Upper lobe of left lung (tissue), 4 donors: ENCODE measurements around the gene TRHDE.

ENCODE experiments used
- POLR2A ChIP-seq, 4 donors: fragments of 450-650 bp; IDR thresholded peaks; one replicate each; pipeline ENCODE4 v1.5.1; 2016 to 2017; ENCODE audit warnings: antibody characterized with exemption in 4 of 4, mild to moderate bottlenecking in 2 of 4
- POLR2AphosphoS5 ChIP-seq, 2 donors: sonication (generic); formaldehyde crosslinking; IDR thresholded peaks; one replicate each; pipeline ENCODE4 v1.5.1; 2017; ENCODE audit warnings: antibody characterized with exemption in 2 of 2
- TF ChIP-seq, protein P1 (sequence below), 6 experiments: fragments of 450-650 bp in 4 of 6; fragments of 200-600 bp in 2 of 6; sonication (generic) in 2 of 6; IDR thresholded peaks; one replicate each; pipeline ENCODE4 v1.5.1; 2016 to 2019; ENCODE audit warnings: antibody characterized with exemption in 6 of 6

DNA sequence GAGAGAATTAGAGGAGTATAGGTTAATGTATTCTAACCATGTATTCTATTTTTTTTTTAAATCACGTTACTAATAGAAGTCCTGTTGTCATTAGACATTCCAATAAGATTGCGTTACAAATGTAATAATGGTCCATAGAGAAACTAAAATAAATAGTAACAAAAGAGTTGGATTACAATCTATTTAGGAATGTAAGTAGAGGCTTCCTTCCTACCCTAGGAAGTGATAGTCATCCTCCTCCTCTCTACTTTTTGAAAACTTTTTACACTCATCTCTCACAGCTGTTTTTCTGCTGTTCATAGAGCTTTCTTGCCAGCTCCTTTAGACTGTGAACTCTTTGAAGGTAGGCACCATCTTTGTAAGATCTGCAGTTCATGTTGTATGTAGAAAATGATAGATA, 23.6 kb downstream of the TRHDE start:
- TF ChIP-seq POLR2AphosphoS5 (IDR thresholded peaks at IDR 0.05) = no peak
- TF ChIP-seq, protein P1, sequence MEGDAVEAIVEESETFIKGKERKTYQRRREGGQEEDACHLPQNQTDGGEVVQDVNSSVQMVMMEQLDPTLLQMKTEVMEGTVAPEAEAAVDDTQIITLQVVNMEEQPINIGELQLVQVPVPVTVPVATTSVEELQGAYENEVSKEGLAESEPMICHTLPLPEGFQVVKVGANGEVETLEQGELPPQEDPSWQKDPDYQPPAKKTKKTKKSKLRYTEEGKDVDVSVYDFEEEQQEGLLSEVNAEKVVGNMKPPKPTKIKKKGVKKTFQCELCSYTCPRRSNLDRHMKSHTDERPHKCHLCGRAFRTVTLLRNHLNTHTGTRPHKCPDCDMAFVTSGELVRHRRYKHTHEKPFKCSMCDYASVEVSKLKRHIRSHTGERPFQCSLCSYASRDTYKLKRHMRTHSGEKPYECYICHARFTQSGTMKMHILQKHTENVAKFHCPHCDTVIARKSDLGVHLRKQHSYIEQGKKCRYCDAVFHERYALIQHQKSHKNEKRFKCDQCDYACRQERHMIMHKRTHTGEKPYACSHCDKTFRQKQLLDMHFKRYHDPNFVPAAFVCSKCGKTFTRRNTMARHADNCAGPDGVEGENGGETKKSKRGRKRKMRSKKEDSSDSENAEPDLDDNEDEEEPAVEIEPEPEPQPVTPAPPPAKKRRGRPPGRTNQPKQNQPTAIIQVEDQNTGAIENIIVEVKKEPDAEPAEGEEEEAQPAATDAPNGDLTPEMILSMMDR (IDR thresholded peaks at IDR 0.05) = no peak
- no peak for TF ChIP-seq POLR2A (IDR thresholded peaks at IDR 0.05)
